Measurements from ENCODE around the gene TMEM273. TPM values are rescaled to one million over a fixed set of nuclear protein-coding genes. Genes with fewer than 3 reads are reported as not detected.

Gene TMEM273
- total and polyA plus RNA-seq, 2 of the 4 experiments (the other 2 are of a cell fraction): not detected

DNA sequence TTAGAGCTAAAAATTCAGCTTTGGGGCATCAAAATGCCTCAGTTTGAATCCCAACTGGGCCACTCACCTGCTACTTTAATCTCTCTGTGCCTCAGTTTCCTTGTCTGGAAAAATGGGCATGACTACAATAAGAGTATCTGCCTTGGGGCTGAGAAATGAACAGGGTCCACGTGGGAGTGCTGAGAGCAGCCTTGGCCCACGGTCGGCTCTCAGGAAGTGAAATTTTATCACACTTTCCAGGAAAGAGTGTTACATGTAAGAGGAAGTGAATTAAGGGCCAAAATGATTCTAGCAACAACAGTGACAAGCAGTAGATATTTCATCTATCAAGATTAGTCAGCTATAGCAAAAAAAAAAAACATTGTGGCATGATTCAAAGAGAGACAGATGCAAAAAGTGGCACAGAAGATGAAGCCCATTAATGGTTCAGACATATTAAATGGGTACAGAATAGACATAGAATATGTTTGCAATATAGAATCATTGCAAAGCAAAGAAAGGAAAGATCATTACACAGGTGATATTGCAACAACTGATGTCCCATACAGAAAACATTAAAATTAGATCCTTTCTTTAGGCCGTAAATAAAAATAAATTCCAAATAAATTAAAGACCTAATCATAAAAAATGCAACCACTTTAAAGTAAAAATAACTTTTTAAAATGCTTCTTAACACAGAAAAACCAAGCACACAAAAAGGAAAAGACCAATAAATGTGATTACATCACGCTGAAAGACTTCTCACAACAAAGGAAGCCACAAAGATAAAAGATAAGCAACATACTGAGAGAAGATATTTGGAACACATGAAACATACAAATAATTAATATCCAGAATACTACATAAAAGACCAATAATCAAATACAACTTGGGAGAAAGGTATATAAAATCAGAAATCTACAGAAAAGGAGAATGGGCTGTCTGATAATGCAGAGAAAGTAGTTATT is 4.3 kb downstream of the TMEM273 start:
- H3K4me1 ChIP-seq (ENCODE audit: control insufficient read depth, insufficient read depth, low read length): no peaks in the 10 kb centered on the region; the same call in 1 of the 2 replicates
- no TSS peak for BruUV-seq (replicated peaks)
- no peak overlapping the region for H4K91ac ChIP-seq (ENCODE audit: insufficient read depth, low read depth, low read length)
- H4K8ac ChIP-seq (ENCODE audit: low read depth in 2 of 2, low read length in 2 of 2): no peak overlapping the region
- H3K14ac ChIP-seq (replicated peaks; ENCODE audit: low read depth, low read length): no peak overlapping the region
- H3K9me3 ChIP-seq (ENCODE audit: control insufficient read depth, insufficient read depth, low read length): no peaks in the 10 kb centered on the region
- in situ Hi-C loops (cut with MboI; ENCODE audit: low sequenced_read_pairs): no loop called here
- H2AFZ ChIP-seq (replicated peaks; ENCODE audit: low read length, poor library complexity): no peak overlapping the region
- H3K27ac ChIP-seq (ENCODE audit: insufficient read depth, low read length): no peak overlapping the region
- H2BK5ac ChIP-seq (ENCODE audit: low read depth, low read length, poor library complexity, severe bottlenecking): no peak overlapping the region
- H3K27me3 ChIP-seq (ENCODE audit: control insufficient read depth, insufficient read depth, low read length): no peaks in the 10 kb centered on the region
- no peak overlapping the region for H3K4me2 ChIP-seq (ENCODE audit: low read depth, low read length)
- intact Hi-C loops (cut with micrococcal nuclease): no loop called here
- no peaks in the 10 kb centered on the region for H3K36me3 ChIP-seq (ENCODE audit: control insufficient read depth, insufficient read depth, low read length)
- H3K23ac ChIP-seq (ENCODE audit: low read depth, low read length): no peak overlapping the region
- H4K20me1 ChIP-seq (ENCODE audit: insufficient read depth, low read length): no peaks in the 10 kb centered on the region
- no peak overlapping the region for H3K4ac ChIP-seq (ENCODE audit: low read depth, low read length)
- H3K79me1 ChIP-seq (ENCODE audit: low read depth in 1 of 2, low read length in 2 of 2): no peaks in the 10 kb centered on the region
- no peak overlapping the region for H4K5ac ChIP-seq (ENCODE audit: low read depth, low read length)
- WGBS, 2 experiments (ENCODE audit: extremely low coverage in 2 of 2, insufficient read length in 1 of 2): no CpG with 5 or more reads among the region's 5 CpGs
- H3K56ac ChIP-seq (ENCODE audit: extremely low read depth, insufficient read depth, low read length): no peak overlapping the region
- no peak overlapping the region for H3K4me3 ChIP-seq (ENCODE audit: insufficient read depth, low read depth, low read length)
- H2AK5ac ChIP-seq (ENCODE audit: low read depth, low read length): no peak overlapping the region
- POLR2A ChIA-PET (ENCODE audit: unreplicated experiment): no interaction called here
- H2AK9ac ChIP-seq (replicated peaks; ENCODE audit: low read depth, low read length, poor library complexity): no peak overlapping the region
- dilution Hi-C loops (cut with HindIII; ENCODE audit: low sequenced_read_pairs, unreplicated experiment): no loop called here
- H2BK15ac ChIP-seq (ENCODE audit: low read depth, low read length): no peak overlapping the region
- ATAC-seq (ENCODE audit: low read depth) (no peak), DNase-seq (no peak)
- H3K9ac ChIP-seq (ENCODE audit: low read depth, low read length): no peak overlapping the region
- peaks cover 6% of the 10 kb centered on the region; the same call in 1 of the 2 replicates for H3K9me1 ChIP-seq (ENCODE audit: insufficient read depth, low read length)
- no peak overlapping the region for H3K18ac ChIP-seq (ENCODE audit: low read depth, low read length)
- CTCF ChIA-PET: no interaction called here
- H2BK20ac ChIP-seq (ENCODE audit: low read depth, low read length): no peak overlapping the region
- no peak overlapping the region for H2BK120ac ChIP-seq (ENCODE audit: low read depth, low read length)
- no peak for TF ChIP-seq FOS (IDR thresholded peaks at IDR 0.05; ENCODE audit: low read depth, low read length)
- no peak for TF ChIP-seq RCOR1 (IDR thresholded peaks at IDR 0.05; ENCODE audit: insufficient replicate concordance, low read length)
- TF ChIP-seq MAZ (IDR thresholded peaks at IDR 0.05; ENCODE audit: borderline replicate concordance, low read depth, low read length): no peak
- no peak for TF ChIP-seq MXI1 (IDR thresholded peaks at IDR 0.05; ENCODE audit: borderline replicate concordance, low read depth, low read length)
- TF ChIP-seq, protein P1, sequence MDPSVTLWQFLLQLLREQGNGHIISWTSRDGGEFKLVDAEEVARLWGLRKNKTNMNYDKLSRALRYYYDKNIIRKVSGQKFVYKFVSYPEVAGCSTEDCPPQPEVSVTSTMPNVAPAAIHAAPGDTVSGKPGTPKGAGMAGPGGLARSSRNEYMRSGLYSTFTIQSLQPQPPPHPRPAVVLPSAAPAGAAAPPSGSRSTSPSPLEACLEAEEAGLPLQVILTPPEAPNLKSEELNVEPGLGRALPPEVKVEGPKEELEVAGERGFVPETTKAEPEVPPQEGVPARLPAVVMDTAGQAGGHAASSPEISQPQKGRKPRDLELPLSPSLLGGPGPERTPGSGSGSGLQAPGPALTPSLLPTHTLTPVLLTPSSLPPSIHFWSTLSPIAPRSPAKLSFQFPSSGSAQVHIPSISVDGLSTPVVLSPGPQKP (IDR thresholded peaks at IDR 0.05; ENCODE audit: borderline replicate concordance, low read depth, low read length): no peak
- no peak for TF ChIP-seq NFE2L2 (IDR thresholded peaks at IDR 0.05; ENCODE audit: low read depth, low read length)
- TF ChIP-seq SMC3 (IDR thresholded peaks at IDR 0.05; ENCODE audit: low read depth, low read length): no peak
- TF ChIP-seq USF2 (IDR thresholded peaks at IDR 0.05; ENCODE audit: low read depth, low read length): no peak
- no peak for TF ChIP-seq RFX5 (IDR thresholded peaks at IDR 0.05; ENCODE audit: low read depth, low read length)
- no peak for TF ChIP-seq POLR2A (IDR thresholded peaks at IDR 0.05; ENCODE audit: low read depth, low read length)
- no peak for TF ChIP-seq MAFK (IDR thresholded peaks at IDR 0.05; ENCODE audit: low read depth, low read length)
- TF ChIP-seq BHLHE40 (IDR thresholded peaks at IDR 0.05; ENCODE audit: low read depth, low read length): no peak
- no peak for TF ChIP-seq RAD21 (IDR thresholded peaks at IDR 0.05; ENCODE audit: low read length)
- TF ChIP-seq CEBPB (IDR thresholded peaks at IDR 0.05; ENCODE audit: low read depth, low read length): no peak
- TF ChIP-seq CHD1 (IDR thresholded peaks at IDR 0.05; ENCODE audit: low read depth, low read length): no peak
